Caco-2 (cell line): Measurements from ENCODE around the gene HTT. TPM values are rescaled to one million over a fixed set of nuclear protein-coding genes. Genes with fewer than 3 reads are reported as not detected.

ENCODE experiments used
- BruUV-seq: library from RNA; stranded (reverse); fragments of 400-500 nt; replicated peaks from 2 replicates; lab custom pipeline; 2021; lab: Mats Ljungman, UMichigan
- CTCF ChIA-PET: fragments of 300-600 bp; sonication (Branson Sonifier 250); formaldehyde crosslinking; loops from one replicate; lab custom pipeline; 2022; ENCODE audit warnings: antibody characterized with exemption; lab: Charles Lee
- POLR2A ChIA-PET: fragments of 300-600 bp; sonication (Branson Sonifier 250); formaldehyde crosslinking; loops from one replicate; lab custom pipeline; 2022; ENCODE audit warnings: antibody characterized with exemption; lab: Charles Lee
- DNase-seq, 2 experiments: peaks; one replicate each; pipeline versions ENCODE4 v3.0.0 to v3.0.0-alpha.2; 2020 to 2022
- H3K27me3 ChIP-seq: replicated peaks from 2 replicates; pipeline ENCODE4 v1.6.0; 2011; ENCODE audit warnings: low read length; ENCODE audit not compliant: control insufficient read depth, insufficient read depth
- H3K36me3 ChIP-seq: 2 replicates; pipeline ENCODE4 v1.5.1; 2011; ENCODE audit warnings: low read length; ENCODE audit not compliant: control insufficient read depth, insufficient read depth
- H3K4me1 ChIP-seq: fragments of 250-450 bp; sonication (Bioruptor Pico); 2 replicates; pipeline ENCODE4 v1.5.1; 2020; ENCODE audit warnings: mild to moderate bottlenecking
- H3K4me3 ChIP-seq: 2 replicates; pipeline ENCODE4 v1.5.1; 2011; ENCODE audit warnings: low read depth, mild to moderate bottlenecking, control low read depth, low read length
- H3K9me3 ChIP-seq: fragments of 250-450 bp; sonication (Bioruptor Pico); 2 replicates; pipeline ENCODE4 v1.5.1; 2020; ENCODE audit warnings: mild to moderate bottlenecking, moderate library complexity
- H3K27ac Mint-ChIP-seq: one replicate; pipeline ENCODE4 v1.8.0; 2022; ENCODE audit warnings: mixed read lengths; ENCODE audit not compliant: unreplicated experiment
- H3K27me3 Mint-ChIP-seq: one replicate; pipeline ENCODE4 v1.8.0; 2022; ENCODE audit warnings: mixed read lengths; ENCODE audit not compliant: insufficient read depth, unreplicated experiment
- H3K36me3 Mint-ChIP-seq: one replicate; pipeline ENCODE4 v1.8.0; 2022; ENCODE audit warnings: mild to moderate bottlenecking, mixed read lengths; ENCODE audit not compliant: insufficient read depth, unreplicated experiment
- H3K4me1 Mint-ChIP-seq: one replicate; pipeline ENCODE4 v1.8.0; 2022; ENCODE audit warnings: low read depth, mixed read lengths; ENCODE audit not compliant: unreplicated experiment
- H3K4me3 Mint-ChIP-seq: one replicate; pipeline ENCODE4 v1.8.0; 2022; ENCODE audit warnings: mild to moderate bottlenecking, moderate library complexity, mixed read lengths; ENCODE audit not compliant: unreplicated experiment
- H3K9me3 Mint-ChIP-seq: one replicate; pipeline ENCODE4 v1.8.0; 2022; ENCODE audit warnings: mixed read lengths; ENCODE audit not compliant: unreplicated experiment
- CTCF ChIP-seq, 2 experiments: fragments of 200-600 bp in 1 of 2; IDR thresholded peaks; 1 replicate in 1 of 2; 2 replicates in 1 of 2; pipeline versions ENCODE4 v1.5.1 to v1.8.0; 2011 to 2022; ENCODE audit warnings: antibody characterized with exemption in 1 of 2, control low read depth in 1 of 2, inconsistent platforms in 1 of 2, low read depth in 1 of 2, low read length in 1 of 2, mild to moderate bottlenecking in 1 of 2, moderate library complexity in 1 of 2; ENCODE audit not compliant: insufficient read depth in 1 of 2, severe bottlenecking in 1 of 2, unreplicated experiment in 1 of 2
- intact Hi-C: fragments of 100-400 bp; cut with micrococcal nuclease; formaldehyde crosslinking; loops from one replicate; pipeline ENCODE4 v1.10.0; 2022; ENCODE audit not compliant: unreplicated experiment
- total RNA-seq: library from RNA; stranded (reverse); gene quantifications from 2 replicates; pipeline ENCODE4 v1.2.3, GENCODE V29; 2022

Gene HTT
- total RNA-seq, 1 experiment from 2014 or later = 63.3 TPM

GRCh38 chr4:3107271-3107670 is 32.8 kb downstream of the HTT start:
- no peaks in the 10 kb centered on the region; the same call in 1 of the 2 replicates for H3K36me3 ChIP-seq
- no peak for TF ChIP-seq CTCF (IDR thresholded peaks at IDR 0.05; ENCODE audit: insufficient read depth in 1 of 2, low read depth in 1 of 2, low read length in 1 of 2, severe bottlenecking in 1 of 2, unreplicated experiment in 1 of 2)
- no peaks in the 10 kb centered on the region for H3K4me1 ChIP-seq
- H3K9me3 ChIP-seq = no peaks in the 10 kb centered on the region
- no peak overlapping the region for H3K4me3 Mint-ChIP-seq
- no peak overlapping the region for H3K27ac Mint-ChIP-seq
- H3K27me3 Mint-ChIP-seq = no peaks in the 10 kb centered on the region
- CTCF ChIA-PET = interaction anchor here (0.6 kb wide), 1 partner anchor 775 kb away, joined by 3 read pairs; no protein-coding TSS in a partner anchor
- H3K9me3 Mint-ChIP-seq = no peaks in the 10 kb centered on the region
- BruUV-seq = no TSS peak
- intact Hi-C loops = loop anchor here (2.0 to 10.0 kb wide), 3 partner anchors 28 to 78 kb away; no protein-coding TSS in a partner anchor
- POLR2A ChIA-PET = no interaction called here
- no peak for DNase-seq
- H3K27me3 ChIP-seq = no peaks in the 10 kb centered on the region
- peaks cover 6% of the 10 kb centered on the region for H3K4me1 Mint-ChIP-seq
- peaks cover 59% of the 10 kb centered on the region for H3K36me3 Mint-ChIP-seq
- H3K4me3 ChIP-seq = no peak overlapping the region

GRCh38 chr4:3107691-3108121 is 33.2 kb downstream of the HTT start:
- H3K4me3 Mint-ChIP-seq = no peak overlapping the region
- CTCF ChIA-PET = interaction anchor here (0.6 to 1.1 kb wide), 3 partner anchors 16 to 774 kb away, joined by 3 to 5 read pairs (median 3); no protein-coding TSS in a partner anchor

GRCh38 chr4:3108211-3108610 is 33.7 kb downstream of the HTT start:
- intact Hi-C loops = loop anchor here (5.0 to 10.0 kb wide), 2 partner anchors 61 to 77 kb away; no protein-coding TSS in a partner anchor
- Histone ChIP-seq H3K4me3 (no peak overlapping the region), H3K9me3 (no peaks in the 10 kb centered on the region), H3K27me3 (no peaks in the 10 kb centered on the region), H3K36me3 (no peaks in the 10 kb centered on the region; the same call in 1 of the 2 replicates), H3K4me1 (no peaks in the 10 kb centered on the region)
- no peak for DNase-seq
- Mint-ChIP-seq H3K4me1 (peaks cover 6% of the 10 kb centered on the region), H3K9me3 (no peaks in the 10 kb centered on the region), H3K27me3 (no peaks in the 10 kb centered on the region), H3K36me3 (peaks cover 66% of the 10 kb centered on the region), H3K27ac (no peak overlapping the region), H3K4me3 (no peak overlapping the region)
- ChIA-PET POLR2A (no interaction called here), CTCF (interaction anchor here (0.6 to 1.1 kb wide), 2 partner anchors 15 to 358 kb away, joined by 3 to 5 read pairs; no protein-coding TSS in a partner anchor)
- no TSS peak for BruUV-seq
- no peak for TF ChIP-seq CTCF (IDR thresholded peaks at IDR 0.05; ENCODE audit: insufficient read depth in 1 of 2, low read depth in 1 of 2, low read length in 1 of 2, severe bottlenecking in 1 of 2, unreplicated experiment in 1 of 2)

More at GRCh38 chr4:3107691-3108121, 33.2 kb downstream of the HTT start:
- Mint-ChIP-seq H3K36me3 (peaks cover 62% of the 10 kb centered on the region), H3K9me3 (no peaks in the 10 kb centered on the region), H3K27me3 (no peaks in the 10 kb centered on the region), H3K4me1 (peaks cover 6% of the 10 kb centered on the region), H3K27ac (no peak overlapping the region)
- intact Hi-C loops = loop anchor here (2.0 to 10.0 kb wide), 3 partner anchors 27 to 77 kb away; no protein-coding TSS in a partner anchor
- no peaks in the 10 kb centered on the region for H3K9me3 ChIP-seq
- no peaks in the 10 kb centered on the region; the same call in 1 of the 2 replicates for H3K36me3 ChIP-seq
- DNase-seq = no peak
- no peaks in the 10 kb centered on the region for H3K4me1 ChIP-seq
- no peak for TF ChIP-seq CTCF (IDR thresholded peaks at IDR 0.05; ENCODE audit: insufficient read depth in 1 of 2, low read depth in 1 of 2, low read length in 1 of 2, severe bottlenecking in 1 of 2, unreplicated experiment in 1 of 2)
- H3K4me3 ChIP-seq = no peak overlapping the region
- BruUV-seq = no TSS peak
- POLR2A ChIA-PET = no interaction called here
- no peaks in the 10 kb centered on the region for H3K27me3 ChIP-seq
